ENCODE measurements around the gene PAM. TPM values are rescaled to one million over a fixed set of nuclear protein-coding genes. Genes with fewer than 3 reads are reported as not detected.

The PAM gene
- total and polyA plus RNA-seq, 2 of the 13 experiments (the other 11 are each of a cell fraction or from before 2014, with no cell fraction given): 20.2 to 79.1 TPM

- TF ChIP-seq SRSF9 (IDR thresholded peaks at IDR 0.05; ENCODE audit: borderline replicate concordance, insufficient read depth, low read depth, low read length, poor library complexity, severe bottlenecking) (no peak), ZNF367 (CRISPR knock-in tag; IDR thresholded peaks at IDR 0.05; ENCODE audit: borderline replicate concordance) (no peak), SNAI1 (CRISPR knock-in tag; IDR thresholded peaks at IDR 0.05; ENCODE audit: borderline replicate concordance) (no peak), HOXA7 (CRISPR knock-in tag; IDR thresholded peaks at IDR 0.05) (no peak), ZNF790 (CRISPR knock-in tag; IDR thresholded peaks at IDR 0.05; ENCODE audit: borderline replicate concordance) (no peak), ZC3H13 (CRISPR knock-in tag; IDR thresholded peaks at IDR 0.05) (no peak), ZNF460 (CRISPR knock-in tag; IDR thresholded peaks at IDR 0.05; ENCODE audit: borderline replicate concordance) (no peak), SOX5 (CRISPR knock-in tag; IDR thresholded peaks at IDR 0.05; ENCODE audit: borderline replicate concordance) (no peak), ZNF546 (CRISPR knock-in tag; conservative IDR thresholded peaks at IDR 0.05) (peak; percentile 81; the same call in 1 of the 2 replicates), ZNF674 (CRISPR knock-in tag; IDR thresholded peaks at IDR 0.05; ENCODE audit: low read depth) (no peak), CHCHD3 (CRISPR knock-in tag; IDR thresholded peaks at IDR 0.05) (0 out of 2 replicates have a peak, but pooled peaks have one; percentile 64), NCOA5 (CRISPR knock-in tag; IDR thresholded peaks at IDR 0.05) (no peak), MAFG (CRISPR knock-in tag; IDR thresholded peaks at IDR 0.05) (no peak), TAF1 (CRISPR knock-in tag; IDR thresholded peaks at IDR 0.05) (peak; percentile 50), POLR2AphosphoS2 (IDR thresholded peaks at IDR 0.05; ENCODE audit: low read depth, low read length) (no peak), SKIL (CRISPR knock-in tag; IDR thresholded peaks at IDR 0.05; ENCODE audit: borderline replicate concordance) (no peak), GATAD1 (CRISPR knock-in tag; IDR thresholded peaks at IDR 0.05) (no peak), BHLHE40 (IDR thresholded peaks at IDR 0.05; ENCODE audit: low read length) (no peak), ZNF432 (CRISPR knock-in tag; IDR thresholded peaks at IDR 0.05; ENCODE audit: borderline replicate concordance) (no peak), ZNF431 (CRISPR knock-in tag; IDR thresholded peaks at IDR 0.05; ENCODE audit: borderline replicate concordance, low read depth) (no peak), ZNF292 (CRISPR knock-in tag; IDR thresholded peaks at IDR 0.05; ENCODE audit: borderline replicate concordance, low read depth) (0 out of 2 replicates have a peak, but pooled peaks have one; percentile 33), SKI (IDR thresholded peaks at IDR 0.05; ENCODE audit: partially characterized antibody) (no peak), ZNF850 (CRISPR knock-in tag; conservative IDR thresholded peaks at IDR 0.05) (no peak), ZNF503 (CRISPR knock-in tag; IDR thresholded peaks at IDR 0.05) (no peak), MBNL3 (CRISPR knock-in tag; conservative IDR thresholded peaks at IDR 0.05) (no peak)
- TF ChIP-seq, protein P1, sequence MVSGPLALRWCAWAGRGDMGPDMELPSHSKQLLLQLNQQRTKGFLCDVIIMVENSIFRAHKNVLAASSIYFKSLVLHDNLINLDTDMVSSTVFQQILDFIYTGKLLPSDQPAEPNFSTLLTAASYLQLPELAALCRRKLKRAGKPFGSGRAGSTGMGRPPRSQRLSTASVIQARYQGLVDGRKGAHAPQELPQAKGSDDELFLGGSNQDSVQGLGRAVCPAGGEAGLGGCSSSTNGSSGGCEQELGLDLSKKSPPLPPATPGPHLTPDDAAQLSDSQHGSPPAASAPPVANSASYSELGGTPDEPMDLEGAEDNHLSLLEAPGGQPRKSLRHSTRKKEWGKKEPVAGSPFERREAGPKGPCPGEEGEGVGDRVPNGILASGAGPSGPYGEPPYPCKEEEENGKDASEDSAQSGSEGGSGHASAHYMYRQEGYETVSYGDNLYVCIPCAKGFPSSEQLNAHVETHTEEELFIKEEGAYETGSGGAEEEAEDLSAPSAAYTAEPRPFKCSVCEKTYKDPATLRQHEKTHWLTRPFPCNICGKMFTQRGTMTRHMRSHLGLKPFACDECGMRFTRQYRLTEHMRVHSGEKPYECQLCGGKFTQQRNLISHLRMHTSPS (CRISPR knock-in tag; IDR thresholded peaks at IDR 0.05; ENCODE audit: low read depth): no peak
These were observed at the start of gene PAM (continued) for GRCh38 chr5:102754767-102755431.
